Purkinje cell (primary cell): ENCODE data around the gene PRKAG1. TPM values are rescaled to one million over a fixed set of nuclear protein-coding genes. Genes with fewer than 3 reads are reported as not detected.

Experiments used
- polyA plus RNA-seq: library from polyadenylated mRNA; unstranded; fragments of >200 nt; fragmentation: Nextera tagmentation; gene quantifications from 2 replicates; pipeline ENCODE4 v1.2.1, GENCODE V29; 2014

The PRKAG1 gene
- 47.6 and 66.8 TPM in 2 replicates for polyA plus RNA-seq

DNA sequence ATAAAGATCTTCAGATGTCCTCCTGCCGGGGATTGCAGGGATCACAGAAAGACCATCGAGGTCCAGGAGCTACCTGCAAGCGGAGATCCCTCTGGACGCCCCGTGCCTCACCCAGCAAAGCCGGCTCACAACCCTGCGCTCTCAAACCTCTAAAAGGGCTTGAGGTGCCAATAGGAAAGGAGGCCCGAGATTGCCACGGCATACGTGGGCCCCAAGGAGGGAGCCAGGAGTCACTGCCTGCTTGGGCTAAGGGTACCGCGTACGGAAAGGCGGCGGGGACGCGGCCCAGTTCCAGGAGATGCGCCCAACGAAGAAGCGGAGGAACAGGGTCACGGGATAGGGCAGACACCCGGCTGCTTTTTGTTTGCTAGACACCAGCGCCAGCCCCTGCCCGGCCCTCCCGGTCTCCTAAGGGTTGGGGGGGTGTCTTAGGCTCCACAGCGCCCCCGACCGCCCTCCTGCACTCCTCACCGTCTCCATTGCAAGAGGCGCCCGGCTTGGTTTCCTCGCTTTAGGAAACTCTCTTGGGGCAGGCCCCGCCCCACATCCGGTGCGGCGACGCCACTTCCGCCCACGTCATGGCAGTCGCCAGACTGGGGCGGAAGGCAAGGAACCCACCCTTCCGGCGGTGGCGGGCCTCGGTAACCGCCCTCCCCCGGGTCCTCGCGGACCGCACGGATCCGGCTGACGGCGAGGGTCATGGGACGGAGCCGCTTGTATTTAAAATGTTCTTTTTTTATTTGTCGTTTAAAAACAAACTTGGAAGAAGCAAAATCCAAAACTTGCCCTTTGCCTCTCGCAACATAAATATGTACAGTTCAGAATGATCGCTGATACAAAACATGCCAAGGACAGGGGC is at the start of gene PRKAG1:
Gene PRKAG1 (minus strand): TSS at position 516 of the 859 bp plus-strand sequence. CDS start 36 bp downstream, at position 480.

GRCh38 chr12:49060237-49061156 is 41.9 kb upstream of the PRKAG1 start, which contains the start of gene KMT2D:
Gene KMT2D, minus strand, starts transcription at chr12:49060794. Its CDS starts 5,470 bp downstream, at chr12:49055324.

GRCh38 chr12:48999371-49000131 is 19.0 kb downstream of the PRKAG1 start, which contains the start of gene DDN:
Gene DDN, minus strand, starts transcription at chr12:48999375. Its CDS starts 88 bp downstream, at chr12:48999287.

GRCh38 chr12:48978291-48978740 is 40.3 kb downstream of the PRKAG1 start, which contains the start of gene WNT1:
Gene WNT1, plus strand, starts transcription at chr12:48978322. Its CDS starts 329 bp downstream, at chr12:48978651.

GRCh38 chr12:48957141-48958048 is 61.2 kb downstream of the PRKAG1 start, which contains the start of gene ARF3:
Gene ARF3, minus strand, starts transcription at chr12:48957487. Its CDS starts 16,392 bp downstream, at chr12:48941095.

Other genes starting within 250 kb of the PRKAG1 start
- 0.43 and 0.48 TPM in 2 replicates for gene ADCY6, start 229.7 kb downstream of the PRKAG1 start, polyA plus RNA-seq
- gene CACNB3, start 200.3 kb downstream of the PRKAG1 start, polyA plus RNA-seq, result 2.0 and 15.5 TPM in 2 replicates
- gene DDX23, start 166.6 kb downstream of the PRKAG1 start, polyA plus RNA-seq, result 7.4 and 11.5 TPM in 2 replicates
- 1.6 and 3.0 TPM in 2 replicates for gene RND1, start 152.9 kb downstream of the PRKAG1 start, polyA plus RNA-seq
- gene FKBP11, start 93.3 kb downstream of the PRKAG1 start, polyA plus RNA-seq, result 2.2 and 3.1 TPM in 2 replicates
- gene ARF3, start 61.3 kb downstream of the PRKAG1 start, polyA plus RNA-seq, result 44.7 and 65.0 TPM in 2 replicates
- 3.2 TPM in 1 of 2 replicates, not detected in the other for gene WNT10B, start 47.0 kb downstream of the PRKAG1 start, polyA plus RNA-seq
- not detected in 2 replicates for gene WNT1, start 40.5 kb downstream of the PRKAG1 start, polyA plus RNA-seq
- gene DDN, start 19.4 kb downstream of the PRKAG1 start, polyA plus RNA-seq, result 0.10 and 1.3 TPM in 2 replicates
- gene KMT2D, start 42.0 kb upstream of the PRKAG1 start, polyA plus RNA-seq, result 1.0 and 2.7 TPM in 2 replicates
- 5.3 and 6.9 TPM in 2 replicates for gene RHEBL1, start 51.2 kb upstream of the PRKAG1 start, polyA plus RNA-seq
- 0.24 and 0.94 TPM in 2 replicates for gene DHH, start 76.0 kb upstream of the PRKAG1 start, polyA plus RNA-seq
- 3.4 and 4.5 TPM in 2 replicates for gene LMBR1L, start 92.1 kb upstream of the PRKAG1 start, polyA plus RNA-seq
- 632 and 963 TPM in 2 replicates for gene TUBA1B, start 112.6 kb upstream of the PRKAG1 start, polyA plus RNA-seq
- gene TUBA1A, start 170.3 kb upstream of the PRKAG1 start, polyA plus RNA-seq, result 353 and 569 TPM in 2 replicates
- 1.0 and 2.8 TPM in 2 replicates for gene TUBA1C, start 246.3 kb upstream of the PRKAG1 start, polyA plus RNA-seq